Measurements from ENCODE around the gene SDE2. TPM values are rescaled to one million over a fixed set of nuclear protein-coding genes. Genes with fewer than 3 reads are reported as not detected.
A peak's percentile ranks its signal among the peaks of the same experiment; 100 is the strongest.
"Not testable (repeated sequence)": the region's sequence is repeated elsewhere in the genome, so short reads cannot be mapped to it uniquely, and the experiment has no call there.

Gene SDE2
- total RNA-seq, 1 donor from 2014 or later = 18.4 TPM

GRCh38 chr1:225941187-225941941 lies 57.8 kb downstream of the SDE2 start, which contains the start of gene LEFTY2:
Gene LEFTY2 (minus strand): TSS chr1:225941220. CDS start chr1:225941140, 80 bp downstream.
- ATAC-seq = peak in 1 of 2 donors; percentile 28
- Histone ChIP-seq H3K4me1 (peaks cover 16% of the 10 kb centered on the region), H3K9me3 (no peaks in the 10 kb centered on the region), H3K27me3 (ENCODE audit: low read depth) (no peaks in the 10 kb centered on the region), H3K4me3 (no peak within 1 kb of the TSS), H3K36me3 (no peaks in the 10 kb centered on the region), H3K27ac (peak within 1 kb of the TSS; percentile 31)
- no peak for DNase-seq
- TF ChIP-seq, protein P1, sequence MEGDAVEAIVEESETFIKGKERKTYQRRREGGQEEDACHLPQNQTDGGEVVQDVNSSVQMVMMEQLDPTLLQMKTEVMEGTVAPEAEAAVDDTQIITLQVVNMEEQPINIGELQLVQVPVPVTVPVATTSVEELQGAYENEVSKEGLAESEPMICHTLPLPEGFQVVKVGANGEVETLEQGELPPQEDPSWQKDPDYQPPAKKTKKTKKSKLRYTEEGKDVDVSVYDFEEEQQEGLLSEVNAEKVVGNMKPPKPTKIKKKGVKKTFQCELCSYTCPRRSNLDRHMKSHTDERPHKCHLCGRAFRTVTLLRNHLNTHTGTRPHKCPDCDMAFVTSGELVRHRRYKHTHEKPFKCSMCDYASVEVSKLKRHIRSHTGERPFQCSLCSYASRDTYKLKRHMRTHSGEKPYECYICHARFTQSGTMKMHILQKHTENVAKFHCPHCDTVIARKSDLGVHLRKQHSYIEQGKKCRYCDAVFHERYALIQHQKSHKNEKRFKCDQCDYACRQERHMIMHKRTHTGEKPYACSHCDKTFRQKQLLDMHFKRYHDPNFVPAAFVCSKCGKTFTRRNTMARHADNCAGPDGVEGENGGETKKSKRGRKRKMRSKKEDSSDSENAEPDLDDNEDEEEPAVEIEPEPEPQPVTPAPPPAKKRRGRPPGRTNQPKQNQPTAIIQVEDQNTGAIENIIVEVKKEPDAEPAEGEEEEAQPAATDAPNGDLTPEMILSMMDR (IDR thresholded peaks at IDR 0.05) = no peak
- intact Hi-C loops (cut with DNase I) = no loop called here

GRCh38 chr1:225940385-225941151 lies 58.6 kb downstream of the SDE2 start:
- Histone ChIP-seq H3K27me3 (ENCODE audit: low read depth) (no peaks in the 10 kb centered on the region), H3K36me3 (no peaks in the 10 kb centered on the region), H3K27ac (peak overlapping the region; percentile 31), H3K4me1 (peaks cover 16% of the 10 kb centered on the region), H3K9me3 (no peaks in the 10 kb centered on the region), H3K4me3 (no peak overlapping the region)
- TF ChIP-seq, protein P1 (IDR thresholded peaks at IDR 0.05) = no peak
- DNase-seq (no peak), ATAC-seq (peak in 1 of 2 donors; percentile 8)
- intact Hi-C loops (cut with DNase I) = no loop called here

GRCh38 chr1:225939939-225940310 lies 59.2 kb downstream of the SDE2 start:
- intact Hi-C loops (cut with DNase I); H3K36me3 ChIP-seq; H3K9me3 ChIP-seq; H3K27me3 ChIP-seq (ENCODE audit: low read depth); DNase-seq; H3K4me3 ChIP-seq; H3K27ac ChIP-seq; ATAC-seq: not testable (repeated sequence)
- H3K4me1 ChIP-seq = peaks cover 16% of the 10 kb centered on the region

DNA sequence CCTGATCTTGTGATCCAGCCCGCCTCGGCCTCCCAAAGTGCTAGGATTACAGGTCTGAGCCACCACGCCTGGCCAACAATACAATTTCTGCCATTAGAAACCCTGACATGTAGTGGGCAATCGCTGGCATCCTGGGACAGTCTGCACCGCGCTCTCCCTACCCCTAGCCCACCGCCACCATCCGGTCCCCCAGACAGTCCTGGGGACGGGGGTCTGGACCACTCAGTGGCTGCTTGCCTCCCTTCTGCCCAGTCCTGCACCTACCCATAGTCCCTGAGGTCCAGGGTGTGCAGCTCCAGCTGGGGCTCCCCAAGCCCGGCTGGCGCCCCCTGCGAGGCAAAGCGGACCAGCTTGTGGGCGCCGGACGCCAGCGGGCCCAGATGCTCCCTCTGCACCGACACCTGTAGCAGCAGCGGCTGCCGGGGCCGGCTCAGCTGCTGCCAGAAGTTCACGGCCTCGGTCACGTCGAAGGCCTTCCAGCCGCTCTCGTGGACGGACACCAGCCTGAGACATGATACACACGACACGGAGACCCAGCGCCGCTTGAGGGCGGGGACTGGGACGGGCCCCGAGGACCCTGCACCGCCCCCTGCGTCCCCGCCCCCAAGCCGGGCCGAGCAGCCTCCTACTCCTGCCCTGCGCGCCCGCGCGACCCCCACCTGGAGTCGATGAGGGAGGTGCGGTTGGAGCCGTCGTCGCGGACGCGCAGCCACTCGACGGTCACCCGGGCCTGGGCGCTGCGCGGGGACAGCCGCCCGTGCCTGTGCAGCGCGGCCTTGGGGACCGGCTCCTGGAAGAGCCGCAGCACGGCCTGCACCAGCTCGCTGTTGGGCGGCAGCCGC lies 59.8 kb downstream of the SDE2 start:
- intact Hi-C loops (cut with DNase I); DNase-seq; H3K9me3 ChIP-seq; H3K4me3 ChIP-seq; H3K36me3 ChIP-seq; H3K27me3 ChIP-seq (ENCODE audit: low read depth); H3K27ac ChIP-seq: not testable (repeated sequence)
- H3K4me1 ChIP-seq = peaks cover 16% of the 10 kb centered on the region
- ATAC-seq = peak; percentile 29 to 41

DNA sequence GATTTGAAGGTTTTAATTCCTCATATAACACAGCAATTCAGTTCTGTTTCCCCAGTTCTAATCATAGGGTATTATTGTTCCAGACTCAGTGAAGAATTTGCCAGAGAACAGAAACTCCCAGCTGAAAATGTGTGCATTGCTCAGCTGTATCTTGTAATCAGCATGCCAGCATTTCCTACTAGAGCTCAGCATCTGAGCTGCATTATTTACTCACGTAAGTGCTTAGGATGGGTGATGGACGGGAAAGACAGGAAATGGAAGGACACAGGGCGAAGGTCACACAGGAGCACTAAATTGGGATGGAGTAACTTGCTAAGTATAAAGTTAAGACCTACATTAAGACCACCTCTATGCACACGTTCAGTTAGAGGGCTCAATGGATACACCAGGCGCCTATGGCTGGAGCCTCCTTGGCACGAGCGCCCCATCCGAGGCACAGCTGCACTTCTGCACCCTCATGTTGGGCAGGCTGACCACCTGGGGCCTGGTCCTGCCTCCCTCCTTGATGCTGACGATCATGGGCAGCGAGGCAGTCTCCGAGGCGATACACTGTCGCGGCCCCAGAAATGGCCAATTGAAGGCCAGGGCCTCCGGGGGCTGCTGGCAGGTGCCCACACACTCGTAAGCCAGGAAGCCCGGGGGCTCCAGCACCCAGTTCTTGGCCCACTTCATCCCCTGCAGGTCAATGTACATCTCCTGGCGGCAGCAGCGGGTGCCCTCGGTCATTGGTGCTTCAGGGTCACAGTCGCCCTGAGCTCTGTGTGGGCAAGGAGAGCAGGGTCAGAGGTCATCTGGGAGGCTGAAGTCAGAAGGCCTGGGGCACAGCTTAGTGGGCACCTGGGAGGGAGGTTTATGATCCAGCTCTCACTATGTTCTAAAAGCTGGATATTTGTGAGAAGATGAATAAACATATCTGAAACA lies 61.8 kb downstream of the SDE2 start:
- Histone ChIP-seq H3K27me3 (ENCODE audit: low read depth) (no peaks in the 10 kb centered on the region), H3K36me3 (no peaks in the 10 kb centered on the region), H3K4me3 (no peak overlapping the region), H3K4me1 (peaks cover 16% of the 10 kb centered on the region), H3K9me3 (no peaks in the 10 kb centered on the region), H3K27ac (no peak overlapping the region)
- ATAC-seq = no peak
- intact Hi-C loops (cut with DNase I) = no loop called here
- TF ChIP-seq, protein P1 (IDR thresholded peaks at IDR 0.05) = no peak
- no peak for DNase-seq
